PC-9 (cell line): ENCODE results near the gene CBX4. TPM values are rescaled to one million over a fixed set of nuclear protein-coding genes. Genes with fewer than 3 reads are reported as not detected.
A peak's percentile ranks its signal among the peaks of the same experiment; 100 is the strongest.
"Not testable (repeated sequence)": the region's sequence is repeated elsewhere in the genome, so short reads cannot be mapped to it uniquely, and the experiment has no call there.

ENCODE experiments used
- BruUV-seq: library from RNA; stranded (reverse); fragments of 400-500 nt; replicated peaks from 2 replicates; lab custom pipeline; 2021; lab: Mats Ljungman, UMichigan
- CTCF ChIA-PET: fragments of 300-600 bp; sonication (Branson Sonifier 250); formaldehyde crosslinking; loops from one replicate; lab custom pipeline; 2022; ENCODE audit warnings: antibody characterized with exemption; lab: Charles Lee
- POLR2A ChIA-PET: fragments of 300-600 bp; sonication (Branson Sonifier 250); formaldehyde crosslinking; loops from one replicate; lab custom pipeline; 2022; ENCODE audit warnings: antibody characterized with exemption; ENCODE audit not compliant: unreplicated experiment; lab: Charles Lee
- DNase-seq, 2 experiments: peaks; one replicate each; pipeline versions ENCODE4 v3.0.0 to v3.0.0-alpha.2; 2015 to 2022; ENCODE audit warnings: mixed read lengths in 1 of 2
- H2AFZ ChIP-seq: fragments of 200-600 bp; sonication (generic); 2 replicates; pipeline ENCODE4 v1.8.1; 2017; ENCODE audit warnings: antibody characterized with exemption
- H3F3A ChIP-seq: fragments of 200-600 bp; sonication (generic); 2 replicates; pipeline ENCODE4 v1.8.1; 2017; ENCODE audit warnings: antibody characterized with exemption, mild to moderate bottlenecking, low read depth; ENCODE audit not compliant: insufficient read depth
- H3K27ac ChIP-seq: fragments of 200-600 bp; sonication (generic); 2 replicates; pipeline ENCODE4 v1.6.1; 2016; ENCODE audit warnings: mixed run types
- H3K27me3 ChIP-seq: fragments of 200-600 bp; sonication (generic); 2 replicates; pipeline ENCODE4 v1.6.1; 2016; ENCODE audit warnings: low read depth, mixed run types; ENCODE audit not compliant: insufficient read depth
- H3K36me3 ChIP-seq: fragments of 200-600 bp; sonication (generic); 2 replicates; pipeline ENCODE4 v1.6.1; 2016; ENCODE audit warnings: low read depth, mixed run types
- H3K4me1 ChIP-seq: fragments of 200-600 bp; sonication (generic); replicated peaks from 2 replicates; pipeline ENCODE4 v1.6.1; 2016; ENCODE audit warnings: mixed run types; ENCODE audit not compliant: insufficient read depth
- H3K4me2 ChIP-seq: fragments of 200-600 bp; sonication (generic); 2 replicates; pipeline ENCODE4 v1.6.1; 2017; ENCODE audit warnings: mixed run types
- H3K4me3 ChIP-seq: fragments of 200-600 bp; sonication (generic); 2 replicates; pipeline ENCODE4 v1.6.1; 2016; ENCODE audit warnings: mixed run types
- H3K79me2 ChIP-seq: fragments of 200-600 bp; sonication (generic); 2 replicates; pipeline ENCODE4 v1.6.1; 2017; ENCODE audit warnings: low read depth, mixed run types
- H3K9me2 ChIP-seq: fragments of 200-600 bp; sonication (generic); 2 replicates; pipeline ENCODE4 v1.8.1; 2017; ENCODE audit warnings: mild to moderate bottlenecking; ENCODE audit not compliant: insufficient read depth
- H3K9me3 ChIP-seq: fragments of 200-600 bp; sonication (generic); 2 replicates; pipeline ENCODE4 v1.8.1; 2016; ENCODE audit warnings: low read depth; ENCODE audit not compliant: insufficient read depth
- H4K20me1 ChIP-seq: fragments of 200-600 bp; sonication (generic); 2 replicates; pipeline ENCODE4 v1.8.1; 2017; ENCODE audit not compliant: insufficient read depth
- EZH2 ChIP-seq: fragments of 200-600 bp; sonication (generic); IDR thresholded peaks from 2 replicates; pipeline ENCODE4 v1.8.0; 2017; ENCODE audit warnings: antibody characterized with exemption, low read depth
- intact Hi-C: fragments of 100-400 bp; cut with micrococcal nuclease; formaldehyde crosslinking; loops from one replicate; pipeline ENCODE4 v1.10.0; 2022; ENCODE audit not compliant: unreplicated experiment
- total RNA-seq: library from RNA; stranded (reverse); gene quantifications from 2 replicates; pipeline ENCODE4 v1.2.3, GENCODE V29; 2021
- TF ChIP-seq, protein P1 (sequence below): fragments of 200-600 bp; sonication (generic); conservative IDR thresholded peaks from 2 replicates; pipeline ENCODE4 v1.6.1; 2017; ENCODE audit warnings: mixed run types, antibody characterized with exemption, mild to moderate bottlenecking, moderate library complexity

CBX4 gene
- total RNA-seq, 1 experiment from 2014 or later: 32.0 TPM

GRCh38 chr17:79854080-79855060 is 15.1 kb upstream of the CBX4 start:
- Histone ChIP-seq H3K9me2 (no peaks in the 10 kb centered on the region), H3F3A (peaks cover 27% of the 10 kb centered on the region; the same call in 1 of the 2 replicates), H3K79me2 (no peaks in the 10 kb centered on the region), H2AFZ (no peak overlapping the region), H3K9me3 (no peaks in the 10 kb centered on the region), H4K20me1 (no peaks in the 10 kb centered on the region), H3K4me3 (no peak overlapping the region), H3K4me2 (no peak overlapping the region), H3K27ac (no peak overlapping the region), H3K4me1 (peaks cover 20% of the 10 kb centered on the region), H3K27me3 (no peaks in the 10 kb centered on the region), H3K36me3 (no peaks in the 10 kb centered on the region)
- no TSS peak for BruUV-seq
- TF ChIP-seq, protein P1, sequence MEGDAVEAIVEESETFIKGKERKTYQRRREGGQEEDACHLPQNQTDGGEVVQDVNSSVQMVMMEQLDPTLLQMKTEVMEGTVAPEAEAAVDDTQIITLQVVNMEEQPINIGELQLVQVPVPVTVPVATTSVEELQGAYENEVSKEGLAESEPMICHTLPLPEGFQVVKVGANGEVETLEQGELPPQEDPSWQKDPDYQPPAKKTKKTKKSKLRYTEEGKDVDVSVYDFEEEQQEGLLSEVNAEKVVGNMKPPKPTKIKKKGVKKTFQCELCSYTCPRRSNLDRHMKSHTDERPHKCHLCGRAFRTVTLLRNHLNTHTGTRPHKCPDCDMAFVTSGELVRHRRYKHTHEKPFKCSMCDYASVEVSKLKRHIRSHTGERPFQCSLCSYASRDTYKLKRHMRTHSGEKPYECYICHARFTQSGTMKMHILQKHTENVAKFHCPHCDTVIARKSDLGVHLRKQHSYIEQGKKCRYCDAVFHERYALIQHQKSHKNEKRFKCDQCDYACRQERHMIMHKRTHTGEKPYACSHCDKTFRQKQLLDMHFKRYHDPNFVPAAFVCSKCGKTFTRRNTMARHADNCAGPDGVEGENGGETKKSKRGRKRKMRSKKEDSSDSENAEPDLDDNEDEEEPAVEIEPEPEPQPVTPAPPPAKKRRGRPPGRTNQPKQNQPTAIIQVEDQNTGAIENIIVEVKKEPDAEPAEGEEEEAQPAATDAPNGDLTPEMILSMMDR: no peak
- TF ChIP-seq EZH2: no peak
- intact Hi-C loops: loop anchor here (5.0 kb wide), 1 partner anchor 138 kb away; no protein-coding TSS in a partner anchor
- DNase-seq: no peak
- ChIA-PET POLR2A (no interaction called here), CTCF (no interaction called here)

DNA sequence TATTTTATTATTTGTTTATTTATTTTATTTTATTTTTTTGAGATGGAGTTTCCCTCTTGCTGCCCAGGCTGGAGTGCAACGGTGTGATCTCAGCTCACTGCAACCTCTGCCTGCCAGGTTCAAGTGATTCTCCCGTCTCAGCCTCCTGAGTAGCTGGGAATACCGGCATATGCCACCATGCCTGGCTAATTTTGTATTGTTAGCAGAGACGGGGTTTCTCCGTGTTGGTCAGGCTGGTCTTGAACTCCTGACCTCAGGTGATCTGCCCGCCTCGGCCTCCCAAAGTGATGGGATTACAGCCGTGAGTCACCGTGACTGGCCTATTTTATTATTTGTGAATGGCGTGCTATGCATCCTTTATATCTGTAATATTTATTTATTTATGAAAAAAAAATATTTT is 13.9 kb upstream of the CBX4 start:
- H3F3A ChIP-seq: peaks cover 27% of the 10 kb centered on the region; the same call in 1 of the 2 replicates
- intact Hi-C loops: loop anchor here (5.0 kb wide), 1 partner anchor 139 kb away; no protein-coding TSS in a partner anchor
- H3K27ac ChIP-seq: peak overlapping the region; percentile 39; the same call in 1 of the 2 replicates
- H3K9me3 ChIP-seq, H3K79me2 ChIP-seq, BruUV-seq, DNase-seq, POLR2A ChIA-PET, H3K9me2 ChIP-seq, H3K36me3 ChIP-seq, H4K20me1 ChIP-seq, CTCF ChIA-PET, H3K27me3 ChIP-seq, H3K4me3 ChIP-seq, H2AFZ ChIP-seq: not testable (repeated sequence)
- H3K4me1 ChIP-seq: peaks cover 20% of the 10 kb centered on the region
- H3K4me2 ChIP-seq: peak overlapping the region; percentile 66; the same call in 1 of the 2 replicates

- peaks cover 27% of the 10 kb centered on the region; the same call in 1 of the 2 replicates for H3F3A ChIP-seq
- H3K4me1 ChIP-seq: peaks cover 20% of the 10 kb centered on the region
- intact Hi-C loops: loop anchor here (5.0 kb wide), 1 partner anchor 140 kb away; no protein-coding TSS in a partner anchor
- DNase-seq: peak; percentile 45 to 73
- no peaks in the 10 kb centered on the region for H3K9me2 ChIP-seq
- H4K20me1 ChIP-seq: no peaks in the 10 kb centered on the region
- no peak for TF ChIP-seq EZH2
- TF ChIP-seq, protein P1: no peak
- H3K4me2 ChIP-seq: peak overlapping the region; percentile 66
- no peak overlapping the region; the same call in 1 of the 2 replicates for H3K4me3 ChIP-seq
- POLR2A ChIA-PET: no interaction called here
- 0 out of 2 replicates have a peak overlapping the region, but pooled peaks have one; percentile 67 for H2AFZ ChIP-seq
- no peaks in the 10 kb centered on the region for H3K27me3 ChIP-seq
- no peaks in the 10 kb centered on the region for H3K79me2 ChIP-seq
- H3K36me3 ChIP-seq: no peaks in the 10 kb centered on the region
- CTCF ChIA-PET: no interaction called here
- no peaks in the 10 kb centered on the region for H3K9me3 ChIP-seq
- BruUV-seq: no TSS peak
- peak overlapping the region; percentile 39; the same call in 1 of the 2 replicates for H3K27ac ChIP-seq
Measured at GRCh38 chr17:79852748-79853147, 13.5 kb upstream of the CBX4 start.
